Astrocyte (in vitro differentiated cells and primary cell): ENCODE measurements around the gene JPT2. TPM values are rescaled to one million over a fixed set of nuclear protein-coding genes. Genes with fewer than 3 reads are reported as not detected.
"Not testable (repeated sequence)": the region's sequence is repeated elsewhere in the genome, so short reads cannot be mapped to it uniquely, and the experiment has no call there.

Source experiments
- DNase-seq: peaks from one replicate; pipeline ENCODE4 v3.0.0-alpha.2; 2010; ENCODE audit warnings: low read depth
- FAIRE-seq: peaks from 2 replicates; lab custom pipeline; 2011; peaks lifted over from hg19 to GRCh38; lab: Jason Lieb, UNC
- H2AFZ ChIP-seq: 2 replicates; pipeline ENCODE4 v1.6.0; 2012; ENCODE audit warnings: low read depth, low read length, inconsistent platforms
- H3K27ac ChIP-seq: 2 replicates; pipeline ENCODE4 v1.5.1; 2011; ENCODE audit warnings: low read depth, low read length, inconsistent platforms
- H3K27me3 ChIP-seq: 2 replicates; pipeline ENCODE4 v1.6.0; 2011; ENCODE audit warnings: low read length, inconsistent platforms; ENCODE audit not compliant: insufficient read depth
- H3K36me3 ChIP-seq: 2 replicates; pipeline ENCODE4 v1.5.1; 2011; ENCODE audit warnings: low read length, inconsistent platforms; ENCODE audit not compliant: insufficient read depth
- H3K4me1 ChIP-seq: 2 replicates; pipeline ENCODE4 v1.5.1; 2011; ENCODE audit warnings: low read length, inconsistent platforms; ENCODE audit not compliant: insufficient read depth
- H3K4me2 ChIP-seq: 2 replicates; pipeline ENCODE4 v1.6.0; 2012; ENCODE audit warnings: low read length, inconsistent platforms
- H3K4me3 ChIP-seq: 2 replicates; pipeline ENCODE4 v1.5.1; 2011; ENCODE audit warnings: low read depth, mild to moderate bottlenecking, low read length, inconsistent platforms; ENCODE audit not compliant: insufficient read depth
- H3K79me2 ChIP-seq: 2 replicates; pipeline ENCODE4 v1.6.0; 2012; ENCODE audit warnings: mild to moderate bottlenecking, low read length, inconsistent platforms; ENCODE audit not compliant: insufficient read depth
- H3K9ac ChIP-seq: 2 replicates; pipeline ENCODE4 v1.6.0; 2012; ENCODE audit warnings: mild to moderate bottlenecking, low read length, inconsistent platforms
- H3K9me3 ChIP-seq: 2 replicates; pipeline ENCODE4 v1.5.1; 2012; ENCODE audit warnings: low read depth, mild to moderate bottlenecking, low read length, inconsistent platforms; ENCODE audit not compliant: insufficient read depth
- H4K20me1 ChIP-seq: 2 replicates; pipeline ENCODE4 v1.6.0; 2012; ENCODE audit warnings: low read length, inconsistent platforms; ENCODE audit not compliant: insufficient read depth
- H3K27ac Mint-ChIP-seq: one replicate; pipeline ENCODE4 v1.8.0; 2021; ENCODE audit warnings: mild to moderate bottlenecking, mixed read lengths; ENCODE audit not compliant: unreplicated experiment
- H3K27me3 Mint-ChIP-seq: one replicate; pipeline ENCODE4 v1.8.0; 2021; ENCODE audit warnings: low read depth, mixed read lengths; ENCODE audit not compliant: unreplicated experiment
- H3K36me3 Mint-ChIP-seq: one replicate; pipeline ENCODE4 v1.8.0; 2021; ENCODE audit warnings: low read depth, mixed read lengths; ENCODE audit not compliant: unreplicated experiment
- H3K4me1 Mint-ChIP-seq: one replicate; pipeline ENCODE4 v1.8.0; 2021; ENCODE audit warnings: low read depth, mixed read lengths; ENCODE audit not compliant: unreplicated experiment
- H3K4me3 Mint-ChIP-seq: one replicate; pipeline ENCODE4 v1.8.0; 2021; ENCODE audit warnings: mild to moderate bottlenecking, moderate library complexity, mixed read lengths; ENCODE audit not compliant: unreplicated experiment
- H3K9me3 Mint-ChIP-seq: one replicate; pipeline ENCODE4 v1.8.0; 2021; ENCODE audit warnings: mild to moderate bottlenecking, mixed read lengths; ENCODE audit not compliant: unreplicated experiment
- EZH2 ChIP-seq: IDR thresholded peaks from 2 replicates; pipeline ENCODE4 v1.6.1; 2012; ENCODE audit warnings: mild to moderate bottlenecking, low read length, inconsistent platforms; ENCODE audit not compliant: insufficient read depth
- total RNA-seq: library from RNA; stranded (reverse); gene quantifications from 2 replicates; pipeline ENCODE4 v1.2.1, GENCODE V29; 2021
- TF ChIP-seq, protein P1 (sequence below): IDR thresholded peaks from 2 replicates; pipeline ENCODE4 v1.5.1; 2011; ENCODE audit warnings: low read depth, mild to moderate bottlenecking, inconsistent platforms, low read length, moderate library complexity; ENCODE audit not compliant: insufficient read depth

The JPT2 gene
- total RNA-seq, 1 donor from 2014 or later: 143 TPM

DNA sequence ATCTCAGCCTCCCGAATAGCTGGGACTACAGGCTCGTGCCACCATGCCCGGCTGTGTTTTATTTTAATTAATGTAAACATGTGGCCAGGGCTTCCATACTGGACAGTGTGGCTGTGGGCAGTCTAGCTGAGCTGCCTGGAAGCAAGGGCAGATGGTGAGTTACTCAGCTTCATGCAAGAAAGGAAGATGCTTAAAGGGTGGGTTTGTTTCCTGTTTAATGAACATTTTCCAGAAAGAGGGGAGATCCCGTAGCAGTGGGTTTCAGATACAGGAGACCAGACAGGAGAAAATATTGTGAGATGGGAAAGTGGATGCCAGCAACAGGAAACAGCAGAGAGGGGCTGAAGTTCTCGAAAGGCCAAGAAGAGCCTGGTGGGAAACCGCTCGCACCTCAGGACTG is 35.3 kb downstream of the JPT2 start:
- Histone ChIP-seq H3K4me1 (peaks cover 29% of the 10 kb centered on the region), H3K9me3 (no peaks in the 10 kb centered on the region), H3K27ac (no peak overlapping the region), H3K4me3 (no peak overlapping the region), H3K9ac (peak overlapping the region; percentile 39), H3K27me3 (no peaks in the 10 kb centered on the region), H2AFZ (no peak overlapping the region), H3K36me3 (no peaks in the 10 kb centered on the region), H3K79me2 (peaks cover 99% of the 10 kb centered on the region), H3K4me2 (peak overlapping the region; percentile 64), H4K20me1 (peaks cover 86% of the 10 kb centered on the region)
- Mint-ChIP-seq H3K36me3 (no peaks in the 10 kb centered on the region), H3K4me1 (peaks cover 24% of the 10 kb centered on the region), H3K27ac (peak overlapping the region; percentile 1), H3K27me3 (no peaks in the 10 kb centered on the region), H3K4me3 (peak overlapping the region; percentile 36), H3K9me3 (no peaks in the 10 kb centered on the region)
- TF ChIP-seq, protein P1, sequence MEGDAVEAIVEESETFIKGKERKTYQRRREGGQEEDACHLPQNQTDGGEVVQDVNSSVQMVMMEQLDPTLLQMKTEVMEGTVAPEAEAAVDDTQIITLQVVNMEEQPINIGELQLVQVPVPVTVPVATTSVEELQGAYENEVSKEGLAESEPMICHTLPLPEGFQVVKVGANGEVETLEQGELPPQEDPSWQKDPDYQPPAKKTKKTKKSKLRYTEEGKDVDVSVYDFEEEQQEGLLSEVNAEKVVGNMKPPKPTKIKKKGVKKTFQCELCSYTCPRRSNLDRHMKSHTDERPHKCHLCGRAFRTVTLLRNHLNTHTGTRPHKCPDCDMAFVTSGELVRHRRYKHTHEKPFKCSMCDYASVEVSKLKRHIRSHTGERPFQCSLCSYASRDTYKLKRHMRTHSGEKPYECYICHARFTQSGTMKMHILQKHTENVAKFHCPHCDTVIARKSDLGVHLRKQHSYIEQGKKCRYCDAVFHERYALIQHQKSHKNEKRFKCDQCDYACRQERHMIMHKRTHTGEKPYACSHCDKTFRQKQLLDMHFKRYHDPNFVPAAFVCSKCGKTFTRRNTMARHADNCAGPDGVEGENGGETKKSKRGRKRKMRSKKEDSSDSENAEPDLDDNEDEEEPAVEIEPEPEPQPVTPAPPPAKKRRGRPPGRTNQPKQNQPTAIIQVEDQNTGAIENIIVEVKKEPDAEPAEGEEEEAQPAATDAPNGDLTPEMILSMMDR: no peak
- no peak for TF ChIP-seq EZH2
- DNase-seq (no peak), FAIRE-seq (no peak)

DNA sequence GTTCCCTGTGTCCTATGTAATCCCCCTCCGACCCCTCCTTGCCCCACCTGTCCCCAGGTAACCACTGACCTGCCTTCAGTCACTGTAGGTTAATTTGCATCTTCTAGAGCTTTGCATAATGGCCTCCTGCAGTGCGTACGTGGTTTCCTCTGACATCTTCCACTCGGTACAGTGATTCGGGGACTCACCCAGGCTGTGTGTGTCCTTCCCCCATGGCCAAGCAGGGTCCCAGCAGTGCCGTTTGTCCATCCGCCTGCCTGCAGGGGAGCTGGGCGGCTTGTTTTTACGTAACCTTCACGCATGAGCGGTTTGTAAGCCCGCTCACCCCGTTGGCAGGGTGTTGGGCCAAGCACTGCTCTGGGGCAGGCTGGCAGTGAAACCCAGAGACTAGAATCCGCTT is 35.9 kb downstream of the JPT2 start:
- FAIRE-seq: no peak
- peak overlapping the region; percentile 15 for H3K4me2 ChIP-seq
- no peaks in the 10 kb centered on the region for H3K27me3 ChIP-seq
- H3K4me3 Mint-ChIP-seq: no peak overlapping the region
- H2AFZ ChIP-seq: no peak overlapping the region
- no peak for DNase-seq
- H3K36me3 ChIP-seq: no peaks in the 10 kb centered on the region
- peaks cover 84% of the 10 kb centered on the region for H4K20me1 ChIP-seq
- peaks cover 99% of the 10 kb centered on the region for H3K79me2 ChIP-seq
- no peak overlapping the region for H3K27ac Mint-ChIP-seq
- H3K4me1 Mint-ChIP-seq: peaks cover 18% of the 10 kb centered on the region
- no peak overlapping the region for H3K27ac ChIP-seq
- H3K36me3 Mint-ChIP-seq: no peaks in the 10 kb centered on the region
- no peaks in the 10 kb centered on the region for H3K9me3 ChIP-seq
- peaks cover 24% of the 10 kb centered on the region for H3K4me1 ChIP-seq
- TF ChIP-seq EZH2: no peak
- TF ChIP-seq, protein P1: no peak
- H3K9ac ChIP-seq: no peak overlapping the region
- H3K4me3 ChIP-seq: no peak overlapping the region
- H3K27me3 Mint-ChIP-seq: no peaks in the 10 kb centered on the region
- H3K9me3 Mint-ChIP-seq: no peaks in the 10 kb centered on the region

DNA sequence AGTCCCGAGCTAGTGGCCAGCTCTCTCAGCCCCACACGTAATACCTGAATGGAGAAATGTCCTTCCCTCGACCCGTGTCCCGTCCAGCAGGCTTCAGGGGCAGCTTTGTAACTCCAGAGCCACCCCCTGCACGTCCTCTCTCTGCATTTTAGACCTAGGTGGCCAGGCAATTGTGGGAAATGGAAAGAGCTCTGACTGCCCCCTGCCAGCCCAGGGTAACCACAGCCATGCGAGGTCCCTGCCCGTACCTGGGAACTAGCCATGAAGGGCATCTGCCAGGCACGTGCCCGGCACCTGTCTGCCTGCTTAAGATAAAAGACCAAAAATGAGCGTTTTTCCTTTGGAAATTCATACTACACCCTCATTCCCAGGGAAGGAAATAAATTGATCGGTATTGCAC is 37.1 kb downstream of the JPT2 start:
- Mint-ChIP-seq H3K4me1 (peaks cover 8% of the 10 kb centered on the region), H3K27ac (no peak overlapping the region), H3K27me3 (no peaks in the 10 kb centered on the region), H3K9me3 (no peaks in the 10 kb centered on the region), H3K36me3 (peaks cover under 1% of the 10 kb centered on the region), H3K4me3 (no peak overlapping the region)
- no peak overlapping the region for H3K4me3 ChIP-seq
- H2AFZ ChIP-seq: no peak overlapping the region
- no peak overlapping the region for H3K9ac ChIP-seq
- H3K9me3 ChIP-seq: no peaks in the 10 kb centered on the region
- H3K27ac ChIP-seq: no peak overlapping the region
- peaks cover 85% of the 10 kb centered on the region for H4K20me1 ChIP-seq
- H3K4me1 ChIP-seq: peaks cover 18% of the 10 kb centered on the region
- H3K79me2 ChIP-seq: peaks cover 97% of the 10 kb centered on the region
- no peak for TF ChIP-seq EZH2
- TF ChIP-seq, protein P1: no peak
- no peak overlapping the region for H3K4me2 ChIP-seq
- H3K36me3 ChIP-seq: no peaks in the 10 kb centered on the region
- no peak for FAIRE-seq
- no peak for DNase-seq
- no peaks in the 10 kb centered on the region for H3K27me3 ChIP-seq

DNA sequence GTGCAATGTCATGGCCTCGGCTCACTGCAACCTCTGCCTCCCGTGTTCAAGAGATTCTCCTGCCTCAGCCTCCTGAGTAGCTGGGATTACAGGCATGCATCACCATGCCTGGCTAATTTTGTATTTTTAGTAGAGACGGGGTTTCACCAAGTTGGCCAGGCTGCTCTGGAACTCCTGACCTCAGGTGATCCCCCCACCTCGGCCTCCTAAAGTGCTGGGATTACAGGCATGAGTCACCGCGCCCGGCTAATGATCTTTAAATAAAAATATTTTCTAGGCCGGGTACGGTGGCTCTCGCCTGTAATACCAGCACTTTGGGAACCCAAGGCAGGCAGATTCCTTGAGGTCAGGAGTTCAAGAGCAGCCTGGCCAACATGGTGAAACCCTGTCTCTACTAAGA is 40.2 kb downstream of the JPT2 start:
- not testable (repeated sequence) for H3K9ac ChIP-seq, H3K36me3 Mint-ChIP-seq, H3K4me3 ChIP-seq, H3K27me3 ChIP-seq, H3K4me2 ChIP-seq, H2AFZ ChIP-seq, H3K36me3 ChIP-seq, H3K4me3 Mint-ChIP-seq, FAIRE-seq, H3K9me3 Mint-ChIP-seq, H3K27ac Mint-ChIP-seq, H3K27ac ChIP-seq, H3K4me1 Mint-ChIP-seq, H3K9me3 ChIP-seq, DNase-seq, H3K27me3 Mint-ChIP-seq
- Histone ChIP-seq H3K4me1 (peaks cover 15% of the 10 kb centered on the region), H3K79me2 (peaks cover 86% of the 10 kb centered on the region), H4K20me1 (peaks cover 73% of the 10 kb centered on the region)
